HTR-8/SVneo (cell line): Measurements from ENCODE around the gene EPHA5.
A peak's percentile ranks its signal among the peaks of the same experiment; 100 is the strongest.

ENCODE experiments used
- DNase-seq: peaks from one replicate; pipeline ENCODE4 v3.0.0; 2011; ENCODE audit warnings: low spot score, mixed read lengths; ENCODE audit not compliant: insufficient read length
- FAIRE-seq: peaks from 2 replicates; lab custom pipeline; 2011; peaks lifted over from hg19 to GRCh38; lab: Jason Lieb, UNC

The EPHA5 gene

DNA sequence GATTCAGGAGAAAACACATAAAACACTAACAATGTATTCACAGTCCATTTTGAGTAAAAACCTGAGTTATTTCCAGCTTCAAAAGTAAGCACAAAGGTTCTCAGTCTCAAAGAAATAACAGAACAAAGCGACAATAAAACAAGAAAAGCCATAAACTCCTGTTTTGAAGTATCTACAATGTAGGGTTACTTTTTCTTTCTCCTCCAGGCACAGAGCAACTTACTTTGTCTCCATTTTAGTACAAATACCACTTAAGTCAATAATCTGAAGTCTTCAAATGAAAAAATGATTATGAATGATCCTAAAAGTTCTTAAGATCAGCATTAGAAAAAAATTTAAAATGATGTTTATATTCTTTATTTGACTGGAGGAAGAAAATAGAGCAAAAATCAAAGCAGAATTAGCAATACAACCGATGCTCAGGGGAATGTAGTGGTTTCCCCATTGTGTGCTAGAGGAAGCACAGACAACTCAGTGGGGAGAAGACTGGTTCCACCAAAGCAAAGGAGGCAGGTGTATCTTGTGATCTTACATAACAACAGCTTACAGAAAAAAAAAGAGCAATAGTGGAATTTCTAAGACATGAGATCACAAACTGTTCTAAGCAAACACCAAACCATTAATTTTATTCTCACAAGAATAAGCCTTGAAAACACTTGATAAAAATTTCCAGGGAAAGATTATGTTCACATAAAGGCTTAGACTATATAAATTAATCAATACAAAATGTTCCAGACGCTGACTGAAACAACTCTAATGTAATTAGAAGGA is 35.1 kb downstream of the EPHA5 start:
- FAIRE-seq (no peak), DNase-seq (no peak)

DNA sequence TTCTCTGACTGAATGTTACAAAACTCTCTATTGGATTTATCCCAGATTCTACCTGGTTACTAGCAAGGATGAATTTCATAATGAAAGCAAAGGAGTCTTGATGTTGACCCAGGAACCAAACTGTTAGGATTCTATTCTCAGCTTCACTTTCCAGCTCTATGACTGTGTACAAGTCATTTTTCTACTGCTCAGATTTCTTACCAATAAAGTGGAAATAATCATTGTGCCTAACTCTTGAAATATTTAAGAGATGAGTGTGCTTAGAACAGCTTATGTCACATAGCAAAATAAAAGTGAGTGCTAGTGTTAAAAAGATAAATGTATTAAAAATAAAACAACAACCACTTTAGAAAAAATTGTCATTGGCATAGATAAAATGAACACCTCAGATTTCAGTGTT is 45.6 kb downstream of the EPHA5 start:
- DNase-seq (no peak), FAIRE-seq (no peak)

DNA sequence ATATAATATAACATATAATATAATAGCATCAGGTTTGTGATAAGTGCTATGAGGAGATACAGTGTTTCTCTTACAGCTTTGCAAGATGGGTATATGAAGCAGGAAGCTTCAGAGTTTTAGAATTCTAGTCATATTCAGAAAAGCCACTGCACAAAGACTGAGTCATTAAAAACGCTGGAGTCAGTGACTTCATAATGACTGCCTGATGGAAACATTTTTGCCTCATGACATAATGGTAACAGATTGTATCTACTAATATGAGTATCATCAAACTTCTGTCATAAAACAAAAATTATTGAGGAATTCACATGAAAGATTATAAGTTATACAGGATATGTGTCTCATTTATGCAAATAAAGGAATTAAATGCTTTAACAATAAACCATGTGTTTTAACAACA is 46.8 kb downstream of the EPHA5 start:
- DNase-seq (peak; percentile 17), FAIRE-seq (no peak)

DNA sequence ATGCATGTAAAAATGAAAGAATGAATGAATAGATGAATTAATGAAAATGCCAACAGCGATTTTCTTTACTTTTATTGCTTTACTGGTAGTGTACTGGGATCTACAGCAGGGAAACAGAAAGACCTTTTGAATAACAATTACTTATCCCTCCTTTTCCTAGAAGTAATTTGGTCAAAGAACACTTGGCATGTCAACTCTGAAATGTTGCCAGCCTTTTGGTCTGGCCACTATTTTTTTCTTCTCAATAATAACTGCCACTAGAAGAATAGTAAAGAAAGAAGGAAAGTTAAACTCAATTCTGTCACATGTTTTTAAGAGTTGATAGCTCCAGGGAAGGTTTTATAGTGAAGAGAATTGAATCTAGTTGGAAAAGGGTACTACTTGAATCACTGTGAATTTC is 52.9 kb downstream of the EPHA5 start:
- DNase-seq (no peak), FAIRE-seq (no peak)

DNA sequence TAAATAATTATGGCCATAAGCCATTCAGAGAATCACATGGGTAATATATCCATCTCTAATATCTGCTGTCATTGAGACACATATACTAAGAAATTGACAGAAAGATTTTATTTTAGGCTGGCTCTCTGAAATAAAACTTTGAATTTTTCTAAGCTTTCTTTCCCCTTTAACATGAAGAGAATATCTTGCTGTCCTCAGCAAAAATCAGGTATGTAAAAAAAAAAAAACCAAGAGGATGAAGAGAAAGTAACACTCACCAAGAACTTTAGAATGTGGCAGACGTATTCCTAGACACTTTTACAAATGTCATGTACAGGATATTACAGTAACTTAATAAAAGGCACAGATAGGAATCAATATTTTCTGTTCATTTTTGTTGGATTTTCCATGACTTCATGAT is 65.8 kb downstream of the EPHA5 start:
- DNase-seq = no peak
- no peak for FAIRE-seq

DNA sequence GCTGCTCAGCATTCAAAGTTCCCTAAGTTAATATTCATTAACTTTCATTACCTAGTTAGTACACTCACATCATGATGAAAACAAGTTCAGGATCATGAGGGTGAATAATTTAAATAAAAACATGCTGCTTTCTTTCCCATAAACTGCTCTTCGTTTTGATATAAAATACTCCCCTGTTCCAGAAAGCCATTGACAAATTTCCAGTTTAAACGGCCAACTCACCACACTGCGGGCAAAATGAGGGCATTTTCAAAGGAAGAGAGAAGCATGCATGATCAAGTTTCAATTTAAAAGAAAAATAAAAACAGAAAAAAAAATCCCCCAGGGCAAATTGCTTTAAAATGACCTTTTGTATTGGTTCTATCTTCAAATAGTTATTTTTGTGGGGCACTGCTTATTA is 69.6 kb downstream of the EPHA5 start:
- no peak for FAIRE-seq
- no peak for DNase-seq

DNA sequence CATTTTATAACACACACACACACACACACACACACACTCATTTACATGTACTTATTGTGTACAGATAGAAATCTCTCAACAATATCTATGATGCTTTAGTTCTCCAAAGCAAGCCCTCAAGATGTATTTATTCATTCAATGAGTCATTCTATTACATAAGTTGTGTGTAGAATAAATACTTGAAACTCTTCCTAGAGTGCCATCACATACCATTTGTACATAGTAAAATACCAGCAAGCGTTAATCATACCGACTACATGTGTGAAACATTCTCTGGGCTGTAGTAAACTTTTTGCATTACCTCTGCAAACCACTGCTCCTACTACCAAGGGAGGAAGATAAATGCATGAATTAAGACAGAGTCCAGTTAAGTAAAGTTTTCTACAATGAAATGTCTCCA is 70.9 kb downstream of the EPHA5 start:
- DNase-seq (no peak), FAIRE-seq (no peak)

DNA sequence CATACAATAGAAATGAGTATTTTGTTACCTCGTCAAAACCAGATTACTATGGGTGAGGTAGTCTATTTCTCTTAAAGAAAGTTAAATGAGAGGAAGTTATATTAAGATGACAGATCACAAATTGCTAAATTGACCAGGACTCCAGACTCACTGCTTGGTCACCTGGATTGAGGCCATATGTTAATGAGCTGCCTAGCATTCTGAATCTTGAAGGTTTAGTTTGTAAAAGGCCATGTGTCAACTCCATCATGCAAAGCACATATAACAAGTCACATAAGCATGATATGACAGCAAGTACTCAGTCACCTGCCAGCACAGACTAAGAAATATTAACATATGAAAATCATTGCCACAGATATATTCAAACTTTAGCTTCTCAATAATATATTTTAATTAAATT is 72.6 kb downstream of the EPHA5 start:
- DNase-seq (no peak), FAIRE-seq (no peak)

DNA sequence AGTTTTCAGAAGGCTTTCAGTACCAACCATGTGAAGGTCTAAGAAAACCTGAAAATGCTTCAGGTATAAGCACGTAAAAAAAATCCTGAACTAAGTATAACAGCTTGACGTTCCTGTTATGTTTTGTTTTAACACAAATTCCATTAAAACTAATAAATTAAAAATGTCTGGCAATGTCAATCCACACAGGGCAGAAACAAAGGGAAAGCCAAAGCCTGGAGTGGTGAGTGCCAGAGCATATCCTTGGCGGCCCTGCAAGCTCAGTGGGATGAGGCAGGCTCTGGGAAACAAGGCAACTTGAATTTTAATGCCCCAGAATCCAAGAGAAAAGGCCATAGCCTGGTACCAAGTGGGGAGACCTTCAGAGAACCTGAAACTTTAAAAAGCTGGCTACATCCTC is 78.2 kb downstream of the EPHA5 start:
- no peak for FAIRE-seq
- no peak for DNase-seq

DNA sequence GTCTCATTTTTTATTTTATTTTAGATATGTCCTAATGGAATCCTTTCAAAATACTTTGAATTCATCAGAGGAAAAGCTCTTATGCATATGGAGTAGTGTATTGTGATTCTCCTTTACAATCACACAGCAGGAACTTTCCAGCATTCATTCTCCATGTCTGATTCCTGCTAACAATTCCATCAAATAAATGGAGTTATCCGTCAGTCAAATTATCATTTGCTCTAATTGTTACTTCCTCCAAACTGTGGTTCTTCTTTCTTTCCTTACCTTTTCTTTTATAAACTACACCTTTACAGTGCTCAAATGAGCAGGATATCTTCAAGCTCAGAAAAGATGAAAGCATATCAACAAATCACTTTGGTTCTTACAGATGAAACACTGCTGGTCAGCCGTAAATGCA is 80.4 kb downstream of the EPHA5 start:
- FAIRE-seq = no peak

DNA sequence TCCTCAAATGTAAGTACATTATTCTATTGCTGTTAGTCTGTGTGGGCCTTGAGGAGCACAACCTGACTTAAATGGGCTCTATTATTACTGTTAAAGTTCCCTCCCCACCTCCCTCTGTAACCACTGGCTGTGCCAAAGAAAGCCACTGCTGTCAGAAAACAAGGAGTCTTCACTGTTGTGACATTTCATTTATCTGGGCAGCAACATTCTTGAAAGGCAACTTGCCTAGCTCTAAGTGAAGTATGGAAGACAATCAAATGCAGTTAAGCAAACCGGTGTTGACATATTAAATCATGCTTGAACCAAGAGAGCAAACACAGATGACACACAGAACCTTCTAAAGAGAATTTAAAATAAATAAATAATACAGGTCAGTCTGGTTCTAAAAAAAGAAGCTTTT is 81.0 kb downstream of the EPHA5 start:
- FAIRE-seq (no peak), DNase-seq (no peak)

More for the DNA sequence above, 80.4 kb downstream of the EPHA5 start:
- no peak for DNase-seq

DNA sequence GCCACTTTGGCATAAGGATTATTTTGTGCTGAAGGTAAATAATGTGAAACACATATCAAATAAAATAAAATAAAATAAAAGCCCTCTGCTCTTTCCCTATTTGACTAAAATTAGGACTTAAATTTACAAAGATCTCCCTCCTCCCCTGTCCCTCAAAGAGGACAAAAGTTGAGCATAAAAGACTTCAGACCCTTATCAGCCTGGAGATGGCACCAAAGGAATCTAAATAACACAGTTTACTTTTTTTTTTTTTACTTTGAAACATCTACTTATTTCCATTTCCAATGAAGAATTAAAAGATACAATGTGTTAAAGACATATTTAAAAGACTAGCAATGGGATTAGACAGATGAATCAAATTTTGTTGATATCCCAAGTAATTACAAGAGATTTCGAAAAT is 89.7 kb downstream of the EPHA5 start:
- FAIRE-seq (no peak), DNase-seq (no peak)

DNA sequence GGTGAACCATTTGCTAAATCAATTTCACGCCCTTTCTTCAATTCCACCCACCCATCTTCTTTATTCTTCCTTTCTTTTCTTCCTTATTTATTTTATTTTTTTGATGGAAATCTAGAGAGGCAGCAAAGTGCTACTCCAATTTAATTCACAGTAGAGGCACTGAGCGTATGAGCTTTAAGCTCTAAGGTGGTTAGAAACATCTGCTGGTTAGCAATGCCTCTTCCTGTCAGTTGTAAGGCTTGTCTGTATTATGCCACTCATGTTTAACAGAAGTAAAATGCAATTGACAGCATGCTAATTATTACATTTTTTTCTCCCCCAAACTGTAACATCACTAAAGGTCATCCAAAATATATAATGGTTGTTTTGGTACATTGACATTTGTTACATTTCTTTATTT is 103.8 kb downstream of the EPHA5 start:
- DNase-seq (no peak), FAIRE-seq (no peak)

DNA sequence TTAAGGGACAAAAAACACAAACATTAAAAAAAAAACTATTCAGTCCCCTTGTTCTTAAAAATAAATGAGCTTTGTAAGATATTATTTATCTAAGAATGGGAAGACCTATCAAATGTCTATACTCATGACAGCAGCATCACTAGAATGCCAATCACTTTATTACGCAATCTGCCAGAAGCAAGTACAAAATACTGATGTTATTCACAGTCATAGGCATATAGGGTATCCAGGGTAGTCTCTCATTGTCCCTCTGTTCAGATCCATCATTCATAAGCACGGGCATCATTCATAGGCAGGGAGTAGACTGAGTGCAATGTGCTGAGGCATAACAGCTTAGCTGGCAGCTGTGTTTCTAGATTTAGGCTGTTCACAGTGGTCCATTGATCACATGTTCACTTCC is 109.1 kb downstream of the EPHA5 start:
- FAIRE-seq (no peak), DNase-seq (no peak)

DNA sequence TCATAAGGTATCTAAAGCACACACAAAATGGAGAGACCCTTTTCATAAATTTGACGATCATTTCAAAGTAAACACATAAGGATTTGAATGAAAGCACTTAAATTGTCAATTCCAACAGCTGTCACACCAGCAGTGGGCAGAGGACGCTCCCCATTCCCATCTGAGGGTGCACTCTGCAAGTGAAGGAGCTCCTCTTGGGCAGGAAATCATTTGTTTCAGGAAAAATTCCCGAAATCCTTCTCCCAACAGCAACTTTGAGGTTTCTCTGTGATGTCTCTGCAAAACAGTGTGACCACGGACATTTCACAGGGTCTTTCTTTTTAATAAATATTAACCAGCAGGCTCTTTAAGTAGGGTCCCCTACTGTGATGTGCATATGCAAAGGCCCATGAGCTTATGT is 111.0 kb downstream of the EPHA5 start:
- FAIRE-seq (no peak), DNase-seq (no peak)

DNA sequence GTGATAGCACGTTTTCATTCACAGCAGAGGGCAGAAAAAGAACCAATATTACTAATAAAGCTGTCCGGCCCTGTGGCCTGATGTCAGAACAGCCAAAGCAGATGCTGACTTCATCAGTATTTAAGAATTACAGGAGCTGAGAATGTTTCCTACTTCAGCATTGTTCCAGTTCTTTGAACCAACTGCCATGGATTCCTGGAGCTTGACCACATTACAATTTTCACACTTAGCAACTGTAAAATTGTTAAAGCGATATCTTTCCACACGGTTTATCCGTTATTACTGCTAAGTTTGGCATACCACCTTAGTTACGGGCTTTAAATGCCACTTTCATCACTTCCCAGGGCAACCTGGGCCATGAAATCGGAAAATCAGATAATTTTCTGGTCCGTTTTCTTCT is 118.2 kb downstream of the EPHA5 start:
- FAIRE-seq = no peak
- DNase-seq = no peak

DNA sequence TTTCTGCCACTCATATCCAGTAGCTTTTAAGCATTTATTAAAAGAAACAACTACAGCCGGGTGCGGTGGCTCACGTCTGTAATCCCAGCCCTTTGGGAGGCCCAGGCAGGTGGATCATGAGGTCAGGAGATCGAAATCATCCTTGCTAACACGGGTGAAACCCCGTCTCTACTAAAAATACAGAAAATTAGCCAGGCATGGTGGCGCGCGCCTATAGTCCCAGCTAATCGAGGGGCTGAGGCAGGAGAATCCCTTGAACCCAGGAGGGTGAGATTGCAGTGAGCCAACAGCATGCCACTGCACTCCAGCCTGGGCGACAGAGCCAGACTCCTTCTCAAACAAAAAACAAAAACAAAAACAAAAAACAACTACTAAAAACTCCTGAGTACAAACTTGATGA is 119.8 kb downstream of the EPHA5 start:
- DNase-seq = no peak
- no peak for FAIRE-seq

DNA sequence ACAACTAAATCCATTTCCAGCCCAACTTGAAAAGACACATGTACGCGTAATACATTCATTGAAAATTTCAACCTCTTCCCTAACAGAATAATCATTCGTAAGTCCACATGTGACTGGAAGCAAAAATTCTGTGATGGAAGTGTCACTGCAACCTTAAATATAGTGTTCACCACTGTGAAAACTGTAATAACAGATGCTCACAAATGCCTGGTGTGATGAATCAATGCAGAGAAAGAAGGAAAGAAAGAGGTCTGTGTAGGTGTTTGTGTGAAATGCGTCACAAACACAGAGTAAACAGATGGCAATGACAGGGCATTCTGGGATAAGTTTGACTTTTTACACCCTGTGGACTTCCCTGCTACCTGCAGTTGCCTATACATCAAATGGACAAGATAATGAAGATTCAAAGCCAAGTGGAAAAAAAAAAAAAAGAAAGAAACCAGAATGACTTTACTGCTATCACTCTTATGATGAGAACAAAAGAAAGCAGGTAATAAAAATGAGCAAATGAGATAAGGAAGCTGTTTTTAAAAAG is 123.3 kb downstream of the EPHA5 start:
- FAIRE-seq (no peak), DNase-seq (no peak)

DNA sequence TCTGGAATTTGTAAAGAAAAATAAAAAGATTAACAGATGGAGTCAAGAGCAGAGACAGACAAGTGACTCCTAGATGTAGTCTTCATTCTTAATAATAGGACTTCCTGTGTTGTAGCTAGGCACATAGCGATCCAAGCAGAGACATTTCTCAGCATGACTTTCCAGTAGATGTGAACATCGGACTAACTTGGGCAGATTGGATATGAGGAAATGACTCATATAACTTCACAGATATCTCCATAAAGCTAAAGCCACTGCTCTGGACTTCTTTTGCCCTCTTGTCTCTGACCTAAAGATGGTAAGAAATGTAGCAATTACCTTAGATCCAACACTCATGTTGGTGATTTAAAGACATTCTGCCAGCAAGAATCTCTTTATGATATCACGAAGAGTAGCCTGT is 131.7 kb downstream of the EPHA5 start:
- DNase-seq (peak; percentile 2), FAIRE-seq (no peak)

DNA sequence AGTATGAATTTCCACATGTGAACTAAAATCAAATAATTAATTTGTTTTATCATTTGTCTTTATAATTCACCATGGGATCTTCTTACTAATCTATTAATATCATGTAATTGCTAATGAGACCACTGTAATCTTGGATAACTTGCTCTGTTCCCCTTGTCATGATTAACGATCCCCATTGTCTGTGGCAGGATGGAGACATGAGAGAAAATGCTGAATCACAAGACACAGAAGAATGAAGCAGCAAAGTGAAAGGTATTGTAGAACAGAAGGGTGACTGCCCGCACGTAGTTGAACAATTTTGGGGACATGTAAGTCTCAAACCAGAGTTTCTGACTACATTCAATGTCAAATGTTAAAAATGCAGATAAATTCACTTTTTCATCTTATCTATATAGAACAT is 135.2 kb downstream of the EPHA5 start:
- FAIRE-seq = no peak
- no peak for DNase-seq

DNA sequence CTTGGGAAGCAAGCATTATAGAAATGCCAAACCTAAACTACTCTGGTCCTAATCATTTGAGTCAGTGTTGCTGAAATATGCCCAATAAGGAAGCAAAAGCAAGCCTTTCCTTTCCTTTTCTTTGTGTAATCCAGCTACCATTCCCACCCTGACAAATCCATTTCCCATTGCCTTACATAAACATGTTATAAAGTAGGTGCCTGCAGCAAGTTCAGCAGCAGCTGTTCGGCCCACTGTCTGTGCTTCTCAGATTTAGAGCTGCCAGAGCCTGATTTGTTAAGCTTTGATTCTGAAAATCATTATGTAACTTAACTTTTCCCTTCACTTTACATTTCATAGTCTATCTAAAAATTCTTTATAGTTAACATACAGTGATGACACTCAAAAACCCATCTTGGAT is 148.6 kb downstream of the EPHA5 start:
- FAIRE-seq = no peak

DNA sequence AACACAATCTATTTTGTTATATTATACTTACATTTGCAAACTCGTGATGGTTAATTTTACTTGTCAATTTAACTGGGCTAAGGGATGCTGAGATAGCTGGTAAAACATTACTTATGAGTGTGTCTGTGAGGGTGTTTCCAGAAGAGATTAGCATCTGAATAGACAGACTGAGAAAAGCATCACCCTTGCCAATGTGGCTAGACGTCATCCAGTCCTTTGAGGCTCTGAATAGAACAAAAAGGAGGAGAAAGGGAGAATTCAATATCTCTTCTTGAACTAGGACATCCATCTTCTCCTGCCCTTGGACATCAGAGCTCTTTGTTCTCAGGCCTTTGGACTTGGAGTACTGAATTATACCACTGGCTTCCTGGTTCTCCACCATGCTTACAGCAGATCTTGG is 154.6 kb downstream of the EPHA5 start:
- DNase-seq = no peak
- FAIRE-seq = no peak

More for the DNA sequence above, 148.6 kb downstream of the EPHA5 start:
- DNase-seq = no peak
